BJ (cell line): ENCODE measurements around the gene TAS2R20. TPM values are rescaled to one million over a fixed set of nuclear protein-coding genes. Genes with fewer than 3 reads are reported as not detected.

Experiments used
- CTCF ChIA-PET: fragments of 350-600 bp; formaldehyde crosslinking; extraction: SDS; loops from one replicate; lab custom pipeline; 2021; ENCODE audit warnings: antibody characterized with exemption, inconsistent platforms; lab: Yijun Ruan, JAX
- POLR2A ChIA-PET: fragments of 300-600 bp; sonication (Branson Sonifier 250); formaldehyde crosslinking; extraction: SDS; loops from one replicate; lab custom pipeline; 2021; ENCODE audit warnings: antibody characterized with exemption; lab: Charles Lee
- DNase-seq: peaks from one replicate; pipeline ENCODE4 v3.0.0-alpha.2; 2011; ENCODE audit warnings: low read depth
- H3K27me3 ChIP-seq: 2 replicates; pipeline ENCODE4 v1.6.0; 2011; ENCODE audit warnings: low read length; ENCODE audit not compliant: control insufficient read depth, insufficient read depth
- H3K36me3 ChIP-seq: 2 replicates; pipeline ENCODE4 v1.5.1; 2011; ENCODE audit warnings: low read length; ENCODE audit not compliant: control insufficient read depth, insufficient read depth
- H3K4me3 ChIP-seq: 2 replicates; pipeline ENCODE4 v1.5.1; 2011; ENCODE audit warnings: low read depth, mild to moderate bottlenecking, control low read depth, low read length
- polyA plus RNA-seq: library from polyadenylated mRNA; depleted of rRNA; stranded (reverse); fragments of >200 nt; gene quantifications from 2 replicates; pipeline ENCODE4 v1.2.3, GENCODE V29; 2011
- TF ChIP-seq, protein P1 (sequence below): IDR thresholded peaks from 2 replicates; pipeline ENCODE4 v1.5.1; 2011; ENCODE audit warnings: low read depth, mild to moderate bottlenecking, control low read depth, inconsistent platforms, low read length, moderate library complexity; ENCODE audit not compliant: insufficient read depth

Gene TAS2R20
- polyA plus RNA-seq, 1 experiment: 0.29 TPM

DNA sequence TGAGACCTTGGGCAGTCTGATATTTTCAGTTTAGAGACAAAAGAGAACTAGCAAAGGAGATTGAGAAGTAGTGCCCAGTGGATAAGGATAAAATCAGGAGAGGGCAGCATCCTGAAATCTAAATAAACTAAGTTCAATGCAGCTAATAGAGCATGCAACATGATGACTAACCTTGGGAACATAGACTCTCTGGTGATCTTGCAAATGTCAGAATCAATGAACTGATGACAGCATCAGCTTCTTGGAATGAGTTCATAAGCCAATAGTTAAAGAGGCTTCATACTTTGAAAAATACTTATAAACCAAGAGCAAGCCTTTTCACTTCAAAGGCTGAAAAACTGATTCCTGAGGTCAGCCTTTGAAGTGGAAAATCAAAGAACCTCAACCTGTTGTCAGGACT lies 16.1 kb upstream of the TAS2R20 start:
- ChIA-PET POLR2A (no interaction called here), CTCF (no interaction called here)
- Histone ChIP-seq H3K27me3 (no peaks in the 10 kb centered on the region), H3K36me3 (no peaks in the 10 kb centered on the region), H3K4me3 (no peak overlapping the region)
- peak; percentile 4 for DNase-seq
- TF ChIP-seq, protein P1, sequence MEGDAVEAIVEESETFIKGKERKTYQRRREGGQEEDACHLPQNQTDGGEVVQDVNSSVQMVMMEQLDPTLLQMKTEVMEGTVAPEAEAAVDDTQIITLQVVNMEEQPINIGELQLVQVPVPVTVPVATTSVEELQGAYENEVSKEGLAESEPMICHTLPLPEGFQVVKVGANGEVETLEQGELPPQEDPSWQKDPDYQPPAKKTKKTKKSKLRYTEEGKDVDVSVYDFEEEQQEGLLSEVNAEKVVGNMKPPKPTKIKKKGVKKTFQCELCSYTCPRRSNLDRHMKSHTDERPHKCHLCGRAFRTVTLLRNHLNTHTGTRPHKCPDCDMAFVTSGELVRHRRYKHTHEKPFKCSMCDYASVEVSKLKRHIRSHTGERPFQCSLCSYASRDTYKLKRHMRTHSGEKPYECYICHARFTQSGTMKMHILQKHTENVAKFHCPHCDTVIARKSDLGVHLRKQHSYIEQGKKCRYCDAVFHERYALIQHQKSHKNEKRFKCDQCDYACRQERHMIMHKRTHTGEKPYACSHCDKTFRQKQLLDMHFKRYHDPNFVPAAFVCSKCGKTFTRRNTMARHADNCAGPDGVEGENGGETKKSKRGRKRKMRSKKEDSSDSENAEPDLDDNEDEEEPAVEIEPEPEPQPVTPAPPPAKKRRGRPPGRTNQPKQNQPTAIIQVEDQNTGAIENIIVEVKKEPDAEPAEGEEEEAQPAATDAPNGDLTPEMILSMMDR: no peak

DNA sequence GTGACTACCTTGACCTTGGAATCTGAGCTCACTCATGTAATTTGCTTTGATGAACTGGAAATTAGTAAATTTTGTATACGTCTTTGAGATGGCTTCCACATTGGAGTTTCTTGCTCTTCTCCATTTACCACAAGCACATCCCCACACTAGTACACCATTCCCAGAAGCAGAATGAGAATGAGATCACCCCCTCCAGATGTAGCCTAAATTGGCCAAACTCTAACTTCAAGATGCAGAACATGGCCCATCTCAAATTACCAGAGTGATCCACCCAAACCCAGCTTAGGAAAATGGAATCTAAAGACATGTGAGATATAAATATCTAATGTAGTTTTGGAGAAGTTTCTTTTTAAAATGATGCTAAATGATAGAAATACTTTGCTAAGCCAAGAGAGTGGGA lies 9.5 kb upstream of the TAS2R20 start:
- Histone ChIP-seq H3K4me3 (no peak overlapping the region), H3K27me3 (no peaks in the 10 kb centered on the region), H3K36me3 (no peaks in the 10 kb centered on the region)
- no peak for DNase-seq
- TF ChIP-seq, protein P1: no peak
- ChIA-PET POLR2A (no interaction called here), CTCF (no interaction called here)

DNA sequence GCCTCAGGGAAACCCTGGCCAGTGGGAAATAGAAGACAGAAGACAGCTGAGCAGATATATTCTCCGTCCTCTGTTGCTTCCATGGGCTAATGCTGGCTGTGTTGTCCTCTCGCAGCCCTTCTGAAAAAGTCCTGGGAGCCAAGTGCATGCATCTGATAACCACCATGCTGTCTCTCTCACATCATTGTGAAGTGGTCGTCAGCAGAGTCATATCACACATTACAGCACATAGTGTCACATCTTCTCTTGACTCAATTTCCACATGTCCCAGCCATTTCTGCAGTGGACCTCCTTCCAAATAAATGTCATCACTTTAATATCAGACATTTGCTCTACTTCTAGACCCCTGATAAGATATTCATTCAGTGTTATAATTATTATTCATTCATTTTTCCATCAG lies 3.8 kb downstream of the TAS2R20 start:
- TF ChIP-seq, protein P1: no peak
- POLR2A ChIA-PET: no interaction called here
- Histone ChIP-seq H3K4me3 (no peak overlapping the region), H3K27me3 (no peaks in the 10 kb centered on the region), H3K36me3 (no peaks in the 10 kb centered on the region)
- DNase-seq: no peak
- CTCF ChIA-PET: no interaction called here

DNA sequence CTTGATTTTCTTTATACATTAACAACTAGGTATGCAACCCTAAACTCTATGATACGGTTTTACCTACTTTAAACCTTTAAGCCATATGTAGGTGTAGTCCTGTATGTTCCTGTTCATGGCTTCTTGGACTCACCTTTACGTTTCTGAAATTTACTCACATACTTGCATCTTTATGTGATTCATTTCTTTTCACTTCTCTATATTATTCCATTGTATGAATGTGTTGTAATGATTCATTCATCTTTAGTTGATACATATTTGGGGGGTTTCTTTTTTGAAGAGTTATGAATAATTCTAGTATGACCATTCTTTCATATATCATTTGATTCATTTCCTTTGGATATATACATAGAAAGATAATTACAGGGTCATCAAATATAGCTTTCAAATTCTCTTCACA lies 9.0 kb downstream of the TAS2R20 start:
- POLR2A ChIA-PET: no interaction called here

DNA sequence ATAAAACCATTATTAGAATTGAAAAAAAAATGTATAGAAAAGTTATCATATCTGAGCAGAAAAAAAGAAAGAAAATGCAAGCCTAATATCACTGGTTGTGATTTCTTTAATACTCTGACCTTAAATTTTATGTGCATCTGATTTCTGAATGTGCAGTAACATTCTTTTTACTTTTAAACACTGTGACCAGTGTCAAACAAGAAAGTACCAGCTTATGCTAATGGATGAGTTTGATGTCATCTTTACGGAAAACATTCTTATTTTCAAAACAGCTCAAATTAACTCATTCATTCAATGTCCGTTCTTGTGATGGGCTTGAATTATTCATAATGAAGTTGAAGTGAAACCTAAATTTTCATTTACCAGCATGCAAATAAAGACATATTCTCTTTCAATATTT lies 11.3 kb downstream of the TAS2R20 start, which contains the start of gene TAS2R50:
Gene TAS2R50, minus strand, starts transcription at position 101 of the 400 bp plus-strand sequence. Its CDS starts 52 bp downstream, at position 49.
- CTCF ChIA-PET: no interaction called here
- POLR2A ChIA-PET: no interaction called here

More for the DNA sequence above, 9.0 kb downstream of the TAS2R20 start:
- Histone ChIP-seq H3K36me3 (no peaks in the 10 kb centered on the region), H3K27me3 (no peaks in the 10 kb centered on the region), H3K4me3 (no peak overlapping the region)
- CTCF ChIA-PET: no interaction called here
- DNase-seq: no peak
- TF ChIP-seq, protein P1: no peak

More for the DNA sequence above, 11.3 kb downstream of the TAS2R20 start, which contains the start of gene TAS2R50:
- no peak for DNase-seq
- Histone ChIP-seq H3K4me3 (no peak within 1 kb of the TSS), H3K36me3 (no peaks in the 10 kb centered on the region), H3K27me3 (no peaks in the 10 kb centered on the region)
- TF ChIP-seq, protein P1: no peak
